ENCODE results near the gene ENSA.
"Not testable (repeated sequence)": the region's sequence is repeated elsewhere in the genome, so short reads cannot be mapped to it uniquely, and the experiment has no call there.

ENSA gene

DNA sequence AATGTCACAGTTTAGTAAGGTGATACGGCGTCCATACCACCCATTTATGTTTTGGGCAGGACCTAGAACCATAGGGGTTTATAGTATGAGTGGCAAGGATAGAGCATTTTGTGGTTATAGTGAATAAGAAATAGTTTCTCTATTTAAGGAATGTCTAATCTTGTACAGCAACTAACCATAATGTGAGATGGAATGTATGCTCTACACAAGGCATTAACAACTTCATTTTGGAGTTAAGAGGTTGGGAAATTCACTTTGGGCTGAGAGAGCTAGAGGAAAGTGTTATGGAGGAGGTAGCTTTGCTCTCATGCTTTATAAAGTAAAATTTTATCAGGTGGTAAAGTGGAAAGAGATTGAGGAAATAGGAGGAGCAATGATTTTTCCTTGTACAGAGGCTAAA is 47.0 kb downstream of the ENSA start:
- DNase-seq (ENCODE audit: low spot score) = no peak
- no peak overlapping the region for H2AK5ac ChIP-seq (ENCODE audit: low read depth, low read length)
- H2BK15ac ChIP-seq (ENCODE audit: low read length) = no peak overlapping the region
- H3K4me3 ChIP-seq (ENCODE audit: low read length in 2 of 2) = no peak overlapping the region
- H3K4ac ChIP-seq (ENCODE audit: low read length) = no peak overlapping the region
- H2AFZ ChIP-seq (ENCODE audit: low read length) = no peak overlapping the region
- H3K9ac ChIP-seq (ENCODE audit: low read depth, low read length, poor library complexity) = no peak overlapping the region
- H3K4me2 ChIP-seq (ENCODE audit: insufficient read depth, low read length, poor library complexity, severe bottlenecking) = no peak overlapping the region
- H3K9me3 ChIP-seq (replicated peaks in 1 of 2; ENCODE audit: control insufficient read depth in 2 of 2, insufficient read depth in 1 of 2, low read depth in 1 of 2, low read length in 2 of 2) = no peaks in the 10 kb centered on the region
- H3K4me1 ChIP-seq (ENCODE audit: control insufficient read depth in 2 of 2, insufficient read depth in 1 of 2, low read depth in 1 of 2, low read length in 2 of 2) = peaks cover 0 to 4% of the 10 kb centered on the region in 2 donors
- H2BK120ac ChIP-seq (ENCODE audit: low read depth, low read length) = no peak overlapping the region
- H3K23ac ChIP-seq (ENCODE audit: low read depth, low read length, poor library complexity) = no peak overlapping the region
- peaks cover 0 to 16% of the 10 kb centered on the region in 2 donors for H3K36me3 ChIP-seq (replicated peaks in 1 of 2; ENCODE audit: control insufficient read depth in 2 of 2, insufficient read depth in 2 of 2, low read length in 2 of 2)
- H3K79me1 ChIP-seq (ENCODE audit: low read depth, low read length) = no peaks in the 10 kb centered on the region
- H3K27ac ChIP-seq (replicated peaks; ENCODE audit: low read length) = no peak overlapping the region
- no CpG with 5 or more reads among the region's 2 CpGs for WGBS, 2 donors (ENCODE audit: extremely low coverage in 2 of 2, insufficient read length in 2 of 2, insufficient replicate concordance in 1 of 2)
- no peaks in the 10 kb centered on the region for H3K27me3 ChIP-seq (ENCODE audit: control insufficient read depth in 3 of 3, insufficient read depth in 3 of 3, low read depth in 1 of 3, low read length in 3 of 3)
- H4K91ac ChIP-seq (ENCODE audit: low read depth, low read length, poor library complexity) = no peak overlapping the region
- no peak overlapping the region for H2BK12ac ChIP-seq (ENCODE audit: low read length)
- H2BK5ac ChIP-seq (ENCODE audit: low read length) = no peak overlapping the region
- H3K18ac ChIP-seq (ENCODE audit: low read length) = no peak overlapping the region
- no peak overlapping the region for H3K14ac ChIP-seq (ENCODE audit: low read length)
- H4K8ac ChIP-seq (ENCODE audit: low read depth, low read length) = no peak overlapping the region

DNA sequence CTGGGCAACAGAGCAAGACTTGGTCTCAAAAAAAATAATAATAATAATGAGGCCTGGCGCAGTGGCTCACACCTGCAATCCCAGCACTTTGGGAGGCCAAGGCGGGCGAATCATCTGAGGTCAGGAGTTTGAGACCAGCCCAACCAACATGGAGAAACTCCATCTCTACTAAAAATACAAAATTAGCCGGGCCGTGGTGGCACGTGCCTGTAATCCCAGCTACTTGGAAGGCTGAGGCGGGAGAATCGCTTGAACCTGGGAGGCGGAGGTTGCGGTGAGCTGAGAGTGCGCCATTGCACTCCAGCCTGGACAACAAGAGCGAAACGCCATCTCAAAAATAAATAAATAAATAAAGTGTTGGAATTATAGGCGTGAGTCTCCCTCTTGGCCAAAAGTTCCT is 47.5 kb downstream of the ENSA start:
- not testable (repeated sequence) for H3K18ac ChIP-seq (ENCODE audit: low read length); H2AK5ac ChIP-seq (ENCODE audit: low read depth, low read length); H3K4me2 ChIP-seq (ENCODE audit: insufficient read depth, low read length, poor library complexity, severe bottlenecking); H3K4me1 ChIP-seq (ENCODE audit: control insufficient read depth in 2 of 2, insufficient read depth in 1 of 2, low read depth in 1 of 2, low read length in 2 of 2); H3K79me1 ChIP-seq (ENCODE audit: low read depth, low read length); H4K91ac ChIP-seq (ENCODE audit: low read depth, low read length, poor library complexity); H2BK12ac ChIP-seq (ENCODE audit: low read length); H3K27me3 ChIP-seq (ENCODE audit: control insufficient read depth in 3 of 3, insufficient read depth in 3 of 3, low read depth in 1 of 3, low read length in 3 of 3); H2AFZ ChIP-seq (ENCODE audit: low read length); H2BK5ac ChIP-seq (ENCODE audit: low read length); H3K4ac ChIP-seq (ENCODE audit: low read length); H2BK120ac ChIP-seq (ENCODE audit: low read depth, low read length); DNase-seq (ENCODE audit: low spot score); H3K9ac ChIP-seq (ENCODE audit: low read depth, low read length, poor library complexity); H3K4me3 ChIP-seq (ENCODE audit: low read length in 2 of 2); H3K27ac ChIP-seq (replicated peaks; ENCODE audit: low read length); H3K23ac ChIP-seq (ENCODE audit: low read depth, low read length, poor library complexity); H3K14ac ChIP-seq (ENCODE audit: low read length); H3K9me3 ChIP-seq (replicated peaks in 1 of 2; ENCODE audit: control insufficient read depth in 2 of 2, insufficient read depth in 1 of 2, low read depth in 1 of 2, low read length in 2 of 2); H4K8ac ChIP-seq (ENCODE audit: low read depth, low read length); H2BK15ac ChIP-seq (ENCODE audit: low read length)
- WGBS, 2 donors (ENCODE audit: extremely low coverage in 2 of 2, insufficient read length in 2 of 2, insufficient replicate concordance in 1 of 2) = no CpG with 5 or more reads among the region's 14 CpGs
- H3K36me3 ChIP-seq (replicated peaks in 1 of 2; ENCODE audit: control insufficient read depth in 2 of 2, insufficient read depth in 2 of 2, low read length in 2 of 2) = peaks cover 3 to 20% of the 10 kb centered on the region in 2 donors

DNA sequence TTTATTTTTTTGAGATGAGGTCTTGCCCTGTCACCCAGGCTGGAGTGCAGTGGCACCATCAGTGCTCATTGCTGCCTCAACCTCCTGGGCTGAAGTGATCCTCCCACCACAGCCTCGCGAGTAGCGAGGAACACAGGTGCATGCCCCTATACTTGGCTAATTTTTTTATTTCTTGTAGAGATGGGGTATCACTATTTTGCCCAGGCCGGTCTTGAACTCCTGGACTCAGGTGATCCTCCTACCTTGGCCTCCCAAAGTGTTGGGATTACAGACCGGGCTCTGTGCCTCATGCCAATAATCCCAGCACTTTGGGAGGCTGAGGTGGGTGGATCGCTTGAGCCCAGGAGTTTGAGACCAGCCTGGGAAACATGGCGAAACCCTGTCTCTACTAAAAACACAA is 48.0 kb downstream of the ENSA start:
- H3K23ac ChIP-seq (ENCODE audit: low read depth, low read length, poor library complexity); H3K4me2 ChIP-seq (ENCODE audit: insufficient read depth, low read length, poor library complexity, severe bottlenecking); H2BK15ac ChIP-seq (ENCODE audit: low read length); H3K27ac ChIP-seq (replicated peaks; ENCODE audit: low read length); H3K79me1 ChIP-seq (ENCODE audit: low read depth, low read length); H3K9ac ChIP-seq (ENCODE audit: low read depth, low read length, poor library complexity); H2BK120ac ChIP-seq (ENCODE audit: low read depth, low read length); H4K8ac ChIP-seq (ENCODE audit: low read depth, low read length); H2AFZ ChIP-seq (ENCODE audit: low read length); H4K91ac ChIP-seq (ENCODE audit: low read depth, low read length, poor library complexity); H2BK5ac ChIP-seq (ENCODE audit: low read length); H3K4me3 ChIP-seq (ENCODE audit: low read length in 2 of 2); H2BK12ac ChIP-seq (ENCODE audit: low read length); H3K4ac ChIP-seq (ENCODE audit: low read length); H3K9me3 ChIP-seq (replicated peaks in 1 of 2; ENCODE audit: control insufficient read depth in 2 of 2, insufficient read depth in 1 of 2, low read depth in 1 of 2, low read length in 2 of 2); H3K4me1 ChIP-seq (ENCODE audit: control insufficient read depth in 2 of 2, insufficient read depth in 1 of 2, low read depth in 1 of 2, low read length in 2 of 2); DNase-seq (ENCODE audit: low spot score); H2AK5ac ChIP-seq (ENCODE audit: low read depth, low read length); H3K14ac ChIP-seq (ENCODE audit: low read length); H3K27me3 ChIP-seq (ENCODE audit: control insufficient read depth in 3 of 3, insufficient read depth in 3 of 3, low read depth in 1 of 3, low read length in 3 of 3): not testable (repeated sequence)
- WGBS, 2 donors (ENCODE audit: extremely low coverage in 2 of 2, insufficient read length in 2 of 2, insufficient replicate concordance in 1 of 2) = no CpG with 5 or more reads among the region's 7 CpGs
- peak overlapping the region; percentile 57 for H3K18ac ChIP-seq (ENCODE audit: low read length)
- peaks cover 4 to 25% of the 10 kb centered on the region in 2 donors for H3K36me3 ChIP-seq (replicated peaks in 1 of 2; ENCODE audit: control insufficient read depth in 2 of 2, insufficient read depth in 2 of 2, low read length in 2 of 2)

DNA sequence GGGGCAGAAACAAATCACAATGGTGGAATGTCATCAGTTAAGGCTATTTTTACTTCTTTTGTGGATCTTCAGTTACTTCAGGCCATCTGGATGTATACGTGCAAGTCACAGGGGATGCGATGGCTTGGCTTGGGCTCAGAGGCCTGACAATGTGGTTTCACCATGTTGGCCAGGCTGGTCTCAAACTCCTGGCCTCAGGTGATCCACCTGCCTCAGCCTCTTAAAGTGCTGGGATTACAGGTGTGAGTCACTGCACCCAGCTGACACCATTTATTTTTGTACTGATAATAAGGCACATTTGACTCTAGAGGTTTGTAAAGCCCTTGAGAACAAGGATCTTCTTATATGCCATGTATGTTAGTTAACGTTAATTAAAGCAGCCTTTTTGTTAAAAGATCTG is 48.4 kb downstream of the ENSA start:
- not testable (repeated sequence) for H3K14ac ChIP-seq (ENCODE audit: low read length); H3K4ac ChIP-seq (ENCODE audit: low read length); H2BK12ac ChIP-seq (ENCODE audit: low read length); H2AFZ ChIP-seq (ENCODE audit: low read length); H3K23ac ChIP-seq (ENCODE audit: low read depth, low read length, poor library complexity); H3K27me3 ChIP-seq (ENCODE audit: control insufficient read depth in 3 of 3, insufficient read depth in 3 of 3, low read depth in 1 of 3, low read length in 3 of 3); H2BK15ac ChIP-seq (ENCODE audit: low read length); H3K4me3 ChIP-seq (ENCODE audit: low read length in 2 of 2); H4K8ac ChIP-seq (ENCODE audit: low read depth, low read length); H3K27ac ChIP-seq (replicated peaks; ENCODE audit: low read length); H2BK5ac ChIP-seq (ENCODE audit: low read length); H2BK120ac ChIP-seq (ENCODE audit: low read depth, low read length); DNase-seq (ENCODE audit: low spot score); H3K9me3 ChIP-seq (replicated peaks in 1 of 2; ENCODE audit: control insufficient read depth in 2 of 2, insufficient read depth in 1 of 2, low read depth in 1 of 2, low read length in 2 of 2); H2AK5ac ChIP-seq (ENCODE audit: low read depth, low read length); H3K18ac ChIP-seq (ENCODE audit: low read length); H3K4me1 ChIP-seq (ENCODE audit: control insufficient read depth in 2 of 2, insufficient read depth in 1 of 2, low read depth in 1 of 2, low read length in 2 of 2); H3K4me2 ChIP-seq (ENCODE audit: insufficient read depth, low read length, poor library complexity, severe bottlenecking); H3K79me1 ChIP-seq (ENCODE audit: low read depth, low read length); H4K91ac ChIP-seq (ENCODE audit: low read depth, low read length, poor library complexity); H3K9ac ChIP-seq (ENCODE audit: low read depth, low read length, poor library complexity)
- H3K36me3 ChIP-seq (replicated peaks in 1 of 2; ENCODE audit: control insufficient read depth in 2 of 2, insufficient read depth in 2 of 2, low read length in 2 of 2) = peaks cover 4 to 30% of the 10 kb centered on the region in 2 donors
- no CpG with 5 or more reads among the region's 3 CpGs for WGBS, 2 donors (ENCODE audit: extremely low coverage in 2 of 2, insufficient read length in 2 of 2, insufficient replicate concordance in 1 of 2)
